ENCODE measurements around the gene SELENOI. TPM values are rescaled to one million over a fixed set of nuclear protein-coding genes. Genes with fewer than 3 reads are reported as not detected.
A peak's percentile ranks its signal among the peaks of the same experiment; 100 is the strongest.
"Not testable (repeated sequence)": the region's sequence is repeated elsewhere in the genome, so short reads cannot be mapped to it uniquely, and the experiment has no call there.

Gene SELENOI
- total RNA-seq, 1 donor: 34.1 TPM

GRCh38 chr2:26356771-26357170 lies 10.8 kb downstream of the SELENOI start:
- no peak for TF ChIP-seq CTCF (IDR thresholded peaks at IDR 0.05; ENCODE audit: insufficient read depth, low read depth, low read length)
- no peak overlapping the region for H3K4me3 ChIP-seq (ENCODE audit: low read depth, low read length)
- DNase-seq (ENCODE audit: low read depth): no peak

- TF ChIP-seq CTCF (IDR thresholded peaks at IDR 0.05; ENCODE audit: insufficient read depth, low read depth, low read length): no peak
- H3K4me3 ChIP-seq (ENCODE audit: low read depth, low read length): no peak overlapping the region
- DNase-seq (ENCODE audit: low read depth): no peak
These were observed 14.0 kb downstream of the SELENOI start for GRCh38 chr2:26359886-26360473.

- no peak for TF ChIP-seq CTCF (IDR thresholded peaks at IDR 0.05; ENCODE audit: insufficient read depth, low read depth, low read length)
- peak; percentile 34 for DNase-seq (ENCODE audit: low read depth)
- no peak overlapping the region for H3K4me3 ChIP-seq (ENCODE audit: low read depth, low read length)
These were observed 17.4 kb downstream of the SELENOI start for GRCh38 chr2:26363323-26363722.

- TF ChIP-seq CTCF (IDR thresholded peaks at IDR 0.05; ENCODE audit: insufficient read depth, low read depth, low read length): no peak
- no peak for DNase-seq (ENCODE audit: low read depth)
- H3K4me3 ChIP-seq (ENCODE audit: low read depth, low read length): no peak overlapping the region
These were observed 18.0 kb downstream of the SELENOI start for GRCh38 chr2:26363958-26364357.

GRCh38 chr2:26364669-26365068 lies 18.7 kb downstream of the SELENOI start:
- TF ChIP-seq CTCF (IDR thresholded peaks at IDR 0.05; ENCODE audit: insufficient read depth, low read depth, low read length): no peak
- DNase-seq (ENCODE audit: low read depth): no peak
- H3K4me3 ChIP-seq (ENCODE audit: low read depth, low read length): no peak overlapping the region

GRCh38 chr2:26366957-26367356 lies 21.0 kb downstream of the SELENOI start:
- no peak overlapping the region for H3K4me3 ChIP-seq (ENCODE audit: low read depth, low read length)
- TF ChIP-seq CTCF (IDR thresholded peaks at IDR 0.05; ENCODE audit: insufficient read depth, low read depth, low read length): no peak
- no peak for DNase-seq (ENCODE audit: low read depth)

- DNase-seq (ENCODE audit: low read depth); H3K4me3 ChIP-seq (ENCODE audit: low read depth, low read length): not testable (repeated sequence)
These were observed 23.7 kb downstream of the SELENOI start for GRCh38 chr2:26369664-26370063.

GRCh38 chr2:26370909-26371308 lies 25.0 kb downstream of the SELENOI start:
- not testable (repeated sequence) for H3K4me3 ChIP-seq (ENCODE audit: low read depth, low read length); DNase-seq (ENCODE audit: low read depth)
